ENCODE results near the gene KLHL6. TPM values are rescaled to one million over a fixed set of nuclear protein-coding genes. Genes with fewer than 3 reads are reported as not detected.

KLHL6 gene
- total RNA-seq, 1 experiment from 2014 or later: 0.03 TPM

GRCh38 chr3:183532620-183533411 is 22.7 kb downstream of the KLHL6 start:
- ATAC-seq (no peak), DNase-seq (ENCODE audit: low read depth, low spot score) (no peak)
- Histone ChIP-seq H3K27me3 (ENCODE audit: control insufficient read depth, insufficient read depth, low read length) (no peaks in the 10 kb centered on the region), H3K36me3 (ENCODE audit: control insufficient read depth, insufficient read depth, low read length) (no peaks in the 10 kb centered on the region), H3K4me1 (ENCODE audit: control insufficient read depth, insufficient read depth, low read length) (no peaks in the 10 kb centered on the region), H3K4me3 (ENCODE audit: low read depth in 2 of 2, low read length in 2 of 2) (no peak overlapping the region), H3K9me3 (ENCODE audit: control insufficient read depth, insufficient read depth, low read depth, low read length) (no peaks in the 10 kb centered on the region), H3K27ac (ENCODE audit: low read length) (no peak overlapping the region)
- in situ Hi-C loops (cut with HindIII; ENCODE audit: low pct_unique_long_range_greater_than_20kb, low sequenced_read_pairs) (no loop called here), intact Hi-C loops (cut with micrococcal nuclease; ENCODE audit: unreplicated experiment) (no loop called here)
- TF ChIP-seq CTCF (IDR thresholded peaks at IDR 0.05) (no peak), POLR2AphosphoS5 (IDR thresholded peaks at IDR 0.05; ENCODE audit: low read depth, low read length) (no peak), TCF7L2 (IDR thresholded peaks at IDR 0.05; ENCODE audit: low read depth, low read length) (no peak), SIN3A (IDR thresholded peaks at IDR 0.05; ENCODE audit: borderline replicate concordance, insufficient read depth, low read depth, low read length) (no peak)
- TF ChIP-seq, protein P1, sequence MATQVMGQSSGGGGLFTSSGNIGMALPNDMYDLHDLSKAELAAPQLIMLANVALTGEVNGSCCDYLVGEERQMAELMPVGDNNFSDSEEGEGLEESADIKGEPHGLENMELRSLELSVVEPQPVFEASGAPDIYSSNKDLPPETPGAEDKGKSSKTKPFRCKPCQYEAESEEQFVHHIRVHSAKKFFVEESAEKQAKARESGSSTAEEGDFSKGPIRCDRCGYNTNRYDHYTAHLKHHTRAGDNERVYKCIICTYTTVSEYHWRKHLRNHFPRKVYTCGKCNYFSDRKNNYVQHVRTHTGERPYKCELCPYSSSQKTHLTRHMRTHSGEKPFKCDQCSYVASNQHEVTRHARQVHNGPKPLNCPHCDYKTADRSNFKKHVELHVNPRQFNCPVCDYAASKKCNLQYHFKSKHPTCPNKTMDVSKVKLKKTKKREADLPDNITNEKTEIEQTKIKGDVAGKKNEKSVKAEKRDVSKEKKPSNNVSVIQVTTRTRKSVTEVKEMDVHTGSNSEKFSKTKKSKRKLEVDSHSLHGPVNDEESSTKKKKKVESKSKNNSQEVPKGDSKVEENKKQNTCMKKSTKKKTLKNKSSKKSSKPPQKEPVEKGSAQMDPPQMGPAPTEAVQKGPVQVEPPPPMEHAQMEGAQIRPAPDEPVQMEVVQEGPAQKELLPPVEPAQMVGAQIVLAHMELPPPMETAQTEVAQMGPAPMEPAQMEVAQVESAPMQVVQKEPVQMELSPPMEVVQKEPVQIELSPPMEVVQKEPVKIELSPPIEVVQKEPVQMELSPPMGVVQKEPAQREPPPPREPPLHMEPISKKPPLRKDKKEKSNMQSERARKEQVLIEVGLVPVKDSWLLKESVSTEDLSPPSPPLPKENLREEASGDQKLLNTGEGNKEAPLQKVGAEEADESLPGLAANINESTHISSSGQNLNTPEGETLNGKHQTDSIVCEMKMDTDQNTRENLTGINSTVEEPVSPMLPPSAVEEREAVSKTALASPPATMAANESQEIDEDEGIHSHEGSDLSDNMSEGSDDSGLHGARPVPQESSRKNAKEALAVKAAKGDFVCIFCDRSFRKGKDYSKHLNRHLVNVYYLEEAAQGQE (IDR thresholded peaks at IDR 0.05; ENCODE audit: insufficient read depth in 1 of 2, low read depth in 2 of 2, low read length in 1 of 2): no peak
- CTCF ChIA-PET: no interaction called here
- no TSS peak for BruUV-seq (replicated peaks)
- POLR2A ChIA-PET: no interaction called here

GRCh38 chr3:183529717-183530116 is 25.8 kb downstream of the KLHL6 start:
- H3K4me1 ChIP-seq (ENCODE audit: control insufficient read depth, insufficient read depth, low read length): no peaks in the 10 kb centered on the region
- ATAC-seq (no peak), DNase-seq (ENCODE audit: low read depth, low spot score) (no peak)
- H3K4me3 ChIP-seq (ENCODE audit: low read depth in 2 of 2, low read length in 2 of 2): no peak overlapping the region
- in situ Hi-C loops (cut with HindIII; ENCODE audit: low pct_unique_long_range_greater_than_20kb, low sequenced_read_pairs): no loop called here
- no peaks in the 10 kb centered on the region for H3K36me3 ChIP-seq (ENCODE audit: control insufficient read depth, insufficient read depth, low read length)
- no peaks in the 10 kb centered on the region for H3K9me3 ChIP-seq (ENCODE audit: control insufficient read depth, insufficient read depth, low read depth, low read length)
- TF ChIP-seq SIN3A (IDR thresholded peaks at IDR 0.05; ENCODE audit: borderline replicate concordance, insufficient read depth, low read depth, low read length) (no peak), TCF7L2 (IDR thresholded peaks at IDR 0.05; ENCODE audit: low read depth, low read length) (no peak), CTCF (IDR thresholded peaks at IDR 0.05) (no peak), POLR2AphosphoS5 (IDR thresholded peaks at IDR 0.05; ENCODE audit: low read depth, low read length) (no peak)
- TF ChIP-seq, protein P1 (IDR thresholded peaks at IDR 0.05; ENCODE audit: insufficient read depth in 1 of 2, low read depth in 2 of 2, low read length in 1 of 2): no peak
- CTCF ChIA-PET: no interaction called here
- H3K27me3 ChIP-seq (ENCODE audit: control insufficient read depth, insufficient read depth, low read length): no peaks in the 10 kb centered on the region
- POLR2A ChIA-PET: no interaction called here
- BruUV-seq (replicated peaks): no TSS peak
- no peak overlapping the region for H3K27ac ChIP-seq (ENCODE audit: low read length)
- intact Hi-C loops (cut with micrococcal nuclease; ENCODE audit: unreplicated experiment): no loop called here
